DMS53 (cell line): ENCODE data around the gene TRH.
A peak's percentile ranks its signal among the peaks of the same experiment; 100 is the strongest.

Experiments used
- DNase-seq: peaks from one replicate; lab custom pipeline; 2025; lab: John Stamatoyannopoulos, UW

The TRH gene, protein sequence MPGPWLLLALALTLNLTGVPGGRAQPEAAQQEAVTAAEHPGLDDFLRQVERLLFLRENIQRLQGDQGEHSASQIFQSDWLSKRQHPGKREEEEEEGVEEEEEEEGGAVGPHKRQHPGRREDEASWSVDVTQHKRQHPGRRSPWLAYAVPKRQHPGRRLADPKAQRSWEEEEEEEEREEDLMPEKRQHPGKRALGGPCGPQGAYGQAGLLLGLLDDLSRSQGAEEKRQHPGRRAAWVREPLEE

DNA sequence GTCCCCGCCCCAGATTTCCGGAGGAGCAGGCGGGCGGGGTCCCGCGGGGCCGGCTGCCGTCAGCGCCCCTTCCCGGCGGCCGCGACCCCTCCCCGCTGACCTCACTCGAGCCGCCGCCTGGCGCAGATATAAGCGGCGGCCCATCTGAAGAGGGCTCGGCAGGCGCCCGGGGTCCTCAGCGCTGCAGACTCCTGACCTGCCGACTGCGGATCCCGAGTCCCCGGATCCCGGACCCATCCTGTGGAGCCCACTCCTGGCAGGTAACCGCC, at the start of gene TRH:
TRH (plus strand) TSS at position 157 of the 269 bp plus-strand sequence. CDS start 1,097 bp downstream, outside the sequence.
- DNase-seq, result no peak

DNA sequence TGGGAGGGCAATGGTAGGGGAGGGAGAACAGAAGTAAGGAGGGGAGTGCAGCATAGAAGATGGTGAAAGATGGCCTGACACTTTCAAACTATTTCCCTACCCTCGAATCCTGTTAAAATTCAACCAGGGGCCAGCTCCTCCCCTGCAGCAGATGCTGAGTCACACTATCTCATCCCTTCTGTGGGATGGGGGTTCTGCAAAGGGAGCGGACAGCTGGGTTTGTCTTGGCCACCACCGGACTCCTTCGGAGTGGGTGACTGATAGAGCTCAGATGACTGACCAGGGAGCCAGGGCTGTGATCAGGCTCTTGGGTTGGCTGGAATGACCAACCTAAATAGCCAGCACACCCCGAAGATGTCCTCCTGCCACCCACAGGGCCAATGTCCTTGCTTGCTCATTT, 47.4 kb upstream of the TRH start:
- DNase-seq, result peak; percentile 56

DNA sequence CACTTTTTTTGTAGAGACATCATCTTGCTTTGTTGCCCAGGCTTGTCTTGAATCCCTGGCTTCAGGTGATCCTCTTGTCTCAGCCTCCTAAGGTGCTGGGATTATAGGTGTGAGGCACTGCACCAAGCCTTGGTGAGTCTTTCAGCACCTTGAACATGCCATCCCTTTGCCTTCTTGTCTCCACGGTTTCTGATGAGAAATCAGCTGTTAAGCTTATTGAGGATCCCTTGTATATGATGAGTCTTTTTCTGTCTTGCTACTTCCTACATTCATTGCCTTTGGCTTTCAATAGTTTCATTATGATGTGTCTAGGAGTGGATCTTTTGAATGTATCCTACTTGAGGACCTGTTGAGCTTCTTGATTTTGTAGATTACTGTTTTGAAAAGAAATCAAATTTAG, 45.1 kb upstream of the TRH start:
- no peak for DNase-seq

DNA sequence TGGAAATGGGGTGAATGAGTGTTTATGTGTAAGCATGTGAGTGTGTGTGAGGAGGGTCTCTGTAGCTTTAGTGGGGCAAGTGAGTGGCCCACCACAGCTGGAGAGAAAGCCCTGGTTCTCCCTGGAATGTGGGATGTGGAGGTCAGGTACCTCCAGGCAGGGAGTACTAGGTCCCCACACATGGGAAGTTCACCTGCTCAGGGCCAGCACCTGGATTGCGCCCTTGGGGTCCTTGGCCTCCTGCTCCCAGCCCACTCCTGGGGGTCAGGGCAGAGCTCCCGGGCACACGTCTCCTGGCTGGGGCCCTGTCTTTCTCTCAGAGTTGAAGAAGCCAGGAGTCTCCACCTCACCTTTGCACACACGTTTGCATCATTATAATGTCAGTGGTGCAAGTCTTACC, 41.0 kb upstream of the TRH start:
- DNase-seq, result no peak

DNA sequence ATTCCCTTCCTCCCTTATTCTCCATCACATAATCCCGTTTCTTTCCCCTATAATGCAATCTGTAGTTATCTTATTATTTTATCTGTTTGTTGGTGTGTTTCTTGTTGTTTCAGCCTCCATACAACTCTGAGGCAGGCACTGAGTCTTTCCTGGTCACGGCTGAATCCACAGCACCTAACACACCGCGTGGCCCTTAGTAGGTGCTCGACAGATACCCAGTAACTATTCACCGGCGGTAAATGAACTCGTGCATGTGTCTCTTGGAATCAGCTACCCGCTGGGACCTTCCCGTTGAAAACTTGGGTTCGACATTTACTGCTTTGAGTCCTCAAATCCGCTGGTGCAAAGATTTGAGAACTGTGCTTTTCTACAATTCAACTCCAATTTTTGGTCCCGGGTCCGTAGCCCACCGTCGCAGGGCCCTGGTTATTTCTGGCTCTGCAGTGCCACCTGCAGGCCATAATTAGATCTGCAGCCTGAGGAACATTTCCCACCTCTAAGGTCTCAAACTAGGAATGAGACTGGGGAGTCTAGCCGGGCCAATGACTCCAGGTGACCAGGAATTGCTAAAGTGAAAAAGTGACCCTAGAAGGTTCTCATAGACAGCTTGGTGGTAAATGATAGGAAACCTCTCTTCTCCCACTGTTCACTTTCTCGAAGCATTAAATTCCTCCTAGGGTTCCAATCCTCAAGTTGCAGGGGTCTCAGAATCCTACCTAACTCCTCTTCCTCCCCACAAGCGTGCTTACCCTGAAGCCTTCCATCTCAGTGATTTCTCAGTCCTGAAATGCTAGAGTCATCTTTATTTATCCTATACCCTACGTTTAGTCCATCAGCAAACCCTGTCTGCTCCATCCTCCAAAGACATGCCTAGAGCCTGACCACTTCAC, 40.0 kb upstream of the TRH start:
- DNase-seq, result peak; percentile 47

DNA sequence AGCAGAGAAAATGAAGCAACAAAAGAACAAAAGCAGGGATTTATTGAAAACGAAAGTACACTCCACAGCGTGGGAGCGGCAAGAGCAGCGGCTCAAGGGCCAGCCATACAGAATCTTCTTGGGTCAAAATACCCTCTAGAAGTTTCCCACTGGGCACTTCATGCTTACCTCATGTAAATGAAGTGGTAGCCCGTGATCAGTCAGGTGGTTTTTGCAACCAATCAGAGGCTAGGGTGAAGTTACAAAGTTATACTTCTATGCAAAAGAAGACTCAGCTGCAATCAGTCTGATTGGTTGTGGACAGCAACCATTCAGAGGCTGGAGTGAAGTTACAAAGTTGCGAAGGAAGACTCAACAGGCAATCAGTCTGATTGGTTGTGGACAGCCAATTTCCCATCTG, 37.8 kb upstream of the TRH start:
- peak; percentile 76 for DNase-seq

DNA sequence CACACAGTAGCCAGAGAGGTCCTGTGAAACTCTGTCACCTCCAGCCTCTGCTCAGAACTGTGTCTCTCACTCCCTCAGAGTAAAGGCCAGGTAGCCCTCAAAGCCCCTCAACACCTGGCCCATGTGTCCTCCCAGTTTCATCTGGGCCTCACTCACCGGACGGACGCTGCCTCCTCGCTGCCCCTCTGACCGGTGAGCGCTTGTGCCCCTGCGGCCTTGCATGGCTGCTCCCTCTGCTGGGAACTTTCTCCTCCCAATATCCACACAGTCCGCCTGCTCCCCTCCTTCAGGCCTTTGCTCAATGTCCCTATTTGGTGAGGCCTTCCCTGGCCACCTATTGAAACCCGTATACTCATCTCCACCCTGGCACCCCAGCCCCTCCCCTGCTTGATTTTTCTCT, 36.8 kb upstream of the TRH start:
- DNase-seq, result no peak

DNA sequence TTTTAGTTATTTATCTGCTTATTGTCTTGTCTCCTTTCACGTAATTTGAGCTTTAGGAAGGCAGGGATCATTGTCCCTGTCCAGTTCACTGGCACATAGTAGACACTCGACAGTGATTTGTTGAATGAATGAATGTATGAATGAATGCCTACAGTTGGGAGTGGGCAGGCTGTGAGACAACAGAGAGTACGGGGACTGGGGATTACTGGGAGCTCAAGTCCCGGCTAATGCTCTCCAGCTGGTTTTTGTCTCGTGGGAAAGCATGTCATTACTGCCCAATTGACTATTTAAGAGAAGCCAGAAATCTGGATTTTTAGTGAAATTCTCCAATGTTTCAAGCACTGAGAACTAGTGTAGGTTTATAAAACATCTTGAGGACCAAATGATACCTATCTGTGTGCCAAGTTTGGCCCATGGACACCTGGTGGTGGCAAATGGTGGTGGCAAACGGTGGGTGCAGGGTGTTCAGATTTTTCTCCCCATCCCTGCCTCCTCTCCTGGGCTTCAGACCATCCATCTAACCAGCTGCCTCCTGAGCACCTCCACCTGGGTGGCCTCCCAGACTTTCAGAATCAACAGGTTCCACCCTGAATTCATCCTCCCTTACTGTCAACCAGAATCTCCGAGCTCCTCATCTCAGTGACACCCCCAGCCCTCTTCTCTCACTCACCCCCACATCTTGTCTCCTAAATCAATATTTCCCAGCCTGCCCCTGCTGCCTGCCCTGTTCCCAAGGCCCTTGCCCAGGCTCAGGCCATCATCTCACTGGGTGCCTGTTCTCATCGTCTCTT, 36.2 kb upstream of the TRH start:
- DNase-seq, result peak; percentile 10

DNA sequence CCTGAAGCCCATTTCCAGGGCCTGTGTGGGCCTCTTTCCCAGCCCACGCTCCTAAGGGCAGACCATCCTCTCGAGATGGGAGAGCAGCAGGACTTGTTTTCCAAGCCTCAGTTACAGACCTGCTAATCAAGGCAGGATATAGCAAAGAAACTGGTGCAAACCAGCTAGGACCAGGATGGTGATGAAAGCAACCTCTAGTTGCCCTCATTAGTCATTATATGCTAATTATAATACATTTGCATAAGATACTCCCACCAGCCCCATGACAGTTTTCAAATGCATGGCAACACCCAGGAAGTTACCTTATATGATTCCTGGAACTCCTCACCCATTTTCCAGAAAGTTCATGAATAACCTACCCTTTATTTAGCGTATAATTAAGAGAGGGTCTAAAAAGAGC, 34.4 kb upstream of the TRH start:
- no peak for DNase-seq

DNA sequence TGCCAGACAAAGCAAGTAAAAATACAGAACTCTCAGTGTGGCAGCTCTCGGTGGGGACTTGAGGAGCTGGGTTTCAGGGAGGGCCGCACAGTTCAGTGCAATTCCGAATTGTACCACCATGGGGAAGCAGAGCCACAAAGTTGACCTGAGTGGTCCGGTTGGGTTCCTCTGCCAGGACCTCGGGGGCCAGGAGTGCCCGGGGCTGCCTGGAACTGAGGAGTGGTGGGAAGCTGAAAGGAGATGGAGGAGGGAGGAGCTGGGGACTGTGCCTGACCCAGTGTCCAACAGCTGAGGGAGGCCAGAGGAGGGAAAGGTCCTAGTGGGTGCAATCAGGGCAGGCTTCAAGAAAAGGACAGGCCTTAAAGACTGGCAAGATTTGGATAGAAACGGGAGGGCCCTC, 32.2 kb upstream of the TRH start:
- DNase-seq, result peak; percentile 73

DNA sequence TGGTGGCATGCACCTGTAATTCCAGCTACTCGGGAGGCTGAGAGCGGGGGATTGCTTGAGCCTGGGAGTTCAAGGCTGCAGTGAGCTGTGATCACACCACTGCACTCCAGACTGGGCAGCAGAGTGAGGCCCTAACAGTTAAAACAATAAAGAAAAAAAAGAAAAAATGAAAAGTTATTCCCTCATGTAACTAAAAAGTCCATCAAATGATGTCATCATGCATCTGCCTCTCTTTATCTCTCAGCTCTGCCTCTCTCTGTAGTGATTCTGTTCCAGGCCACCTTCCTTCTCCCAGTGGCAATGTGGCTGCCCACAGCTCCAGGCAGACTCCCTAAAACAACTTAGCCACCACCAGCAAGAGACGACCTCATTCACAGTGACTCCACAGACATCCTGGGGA, 31.5 kb upstream of the TRH start:
- DNase-seq, result no peak

DNA sequence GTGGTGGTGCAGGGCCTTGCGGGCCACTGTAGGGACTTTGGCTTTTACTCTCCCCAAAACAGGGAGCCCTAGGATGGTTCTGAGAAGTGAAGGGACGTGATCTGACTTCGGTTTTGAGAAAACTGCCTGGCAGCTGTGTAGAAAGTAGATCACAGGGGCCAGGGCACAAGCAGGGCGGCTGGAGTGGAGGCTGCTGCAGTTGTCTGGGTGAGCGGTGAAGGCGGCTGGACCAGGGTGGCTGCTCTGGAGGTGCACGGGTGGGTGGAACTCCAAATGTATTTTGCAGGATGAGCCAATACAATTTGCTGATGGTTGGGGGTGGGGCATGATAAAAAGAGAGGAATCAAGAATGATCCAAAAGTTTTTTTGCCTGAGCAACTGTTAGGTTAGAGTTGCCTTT, 29.8 kb upstream of the TRH start:
- no peak for DNase-seq

DNA sequence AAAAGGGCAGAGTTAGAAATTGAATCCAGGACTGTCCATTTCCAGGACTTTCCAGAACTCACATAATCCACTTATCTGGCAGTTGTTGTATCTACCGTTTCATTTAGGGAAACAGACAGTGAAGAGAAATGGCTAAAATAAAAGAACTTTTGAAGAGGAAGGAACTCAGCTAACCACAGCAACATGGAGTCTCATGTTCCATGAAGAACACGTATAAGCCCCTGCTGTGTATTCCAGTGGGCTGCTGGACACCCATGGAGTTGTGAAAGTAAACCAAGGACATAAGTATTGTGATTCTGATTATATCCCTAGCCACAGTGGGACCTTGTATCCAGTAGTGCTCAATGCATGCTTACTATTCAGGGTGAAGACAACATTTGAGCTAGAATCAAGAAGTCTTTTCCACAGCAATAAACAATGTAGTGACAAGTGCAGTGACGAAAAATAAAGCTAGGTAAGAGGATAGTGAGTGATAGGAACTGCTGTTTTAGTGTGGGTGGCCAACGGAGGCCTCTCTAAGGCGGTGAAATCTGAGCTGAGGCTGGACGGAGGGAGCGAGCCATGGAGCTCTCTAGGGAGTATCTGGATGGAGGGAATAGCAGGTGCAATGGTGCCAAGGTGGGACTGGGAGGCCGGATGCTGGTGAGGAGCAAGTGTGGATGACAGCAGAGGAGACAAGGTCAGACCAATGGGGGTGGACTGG, 26.8 kb upstream of the TRH start:
- DNase-seq, result no peak

DNA sequence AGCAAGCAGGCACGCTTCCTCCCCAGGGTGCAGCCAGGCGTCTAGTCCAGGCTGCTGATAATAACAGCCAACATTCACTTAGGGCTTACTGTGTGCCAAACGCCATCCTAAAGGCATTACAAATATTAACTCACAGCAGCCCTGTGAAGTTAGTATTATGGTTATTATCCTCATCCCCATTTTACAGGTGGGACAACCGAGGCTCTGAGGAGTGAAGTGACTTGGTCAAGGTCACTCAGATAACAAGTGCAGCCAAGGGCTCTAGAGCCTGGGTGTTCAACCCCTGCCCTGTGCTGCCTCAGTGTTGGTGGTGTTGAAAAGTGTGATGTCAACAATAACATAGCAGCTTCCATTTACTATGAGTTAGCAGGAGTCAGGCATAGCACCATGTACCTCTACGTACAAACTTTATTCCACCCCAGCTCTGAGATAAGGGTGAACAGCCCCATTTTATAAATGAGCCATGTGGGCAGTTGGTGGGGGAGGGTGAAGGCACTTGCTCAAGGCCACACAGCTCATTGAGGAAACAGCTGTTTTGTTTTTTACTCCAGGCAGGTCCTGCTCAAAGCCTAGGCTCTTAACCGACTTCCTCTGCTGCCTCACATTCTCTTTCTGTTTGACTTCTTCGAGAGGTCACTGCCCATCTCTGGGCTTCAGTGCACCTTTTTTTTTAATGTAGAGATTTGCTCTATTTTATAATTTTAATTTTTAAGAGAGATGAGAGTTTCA, 24.0 kb upstream of the TRH start:
- no peak for DNase-seq

DNA sequence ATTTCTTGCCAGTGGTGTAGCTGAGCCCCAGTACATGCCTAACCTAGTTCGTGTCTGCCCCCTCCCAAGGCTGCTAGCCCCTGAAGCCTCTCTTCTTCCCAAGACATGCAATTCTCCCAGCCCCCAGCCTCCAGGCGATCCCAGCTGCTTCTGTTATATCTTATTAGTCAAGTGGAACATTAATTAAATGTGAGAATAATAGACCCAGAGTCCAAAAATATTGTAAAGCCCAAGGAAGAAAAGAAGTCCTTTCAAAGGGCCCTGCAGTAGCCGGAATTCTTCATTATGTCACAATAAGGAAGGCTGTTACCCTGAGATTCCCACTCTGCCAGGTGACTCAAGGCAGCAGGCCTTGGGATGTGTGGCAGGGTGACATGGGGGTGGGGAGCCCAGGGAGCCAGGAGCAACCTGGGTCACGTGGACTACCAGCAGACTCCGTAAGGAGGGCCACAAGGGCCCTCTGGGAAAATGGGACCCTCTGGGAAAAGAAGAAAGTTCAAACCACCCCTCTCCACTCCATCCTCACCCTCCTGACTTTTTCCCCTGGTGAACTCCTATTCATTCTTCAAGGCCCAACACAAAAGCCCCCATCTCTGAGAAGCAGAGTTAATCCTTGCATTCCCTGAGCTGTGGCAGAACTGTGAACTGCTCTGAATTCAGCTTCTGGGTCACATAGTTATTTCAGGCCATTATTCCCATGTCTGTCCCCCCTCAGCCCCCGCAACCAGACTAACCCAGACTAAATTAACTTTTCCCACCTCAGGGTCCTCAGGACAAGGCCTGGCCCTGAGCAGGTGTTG, 21.8 kb upstream of the TRH start:
- DNase-seq, result no peak

DNA sequence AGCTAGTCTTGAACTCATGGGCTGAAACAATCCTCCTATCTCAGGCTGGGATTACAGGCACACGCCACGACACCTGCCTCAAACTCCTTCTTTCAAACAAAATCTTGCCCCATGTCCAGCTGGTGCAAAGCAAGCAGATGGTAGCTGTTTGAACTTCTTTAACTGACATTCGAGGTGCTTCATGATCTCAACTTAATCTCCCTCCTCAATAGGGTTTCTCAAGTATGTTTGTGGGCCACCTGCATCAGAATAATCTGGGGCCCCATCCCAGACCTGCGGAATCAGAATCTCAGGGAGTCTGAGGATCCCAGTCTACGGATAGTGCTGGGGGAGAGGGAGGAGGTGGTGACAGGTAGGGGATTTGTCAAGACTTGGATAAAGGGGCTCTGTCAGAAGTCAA, 20.9 kb upstream of the TRH start:
- no peak for DNase-seq

DNA sequence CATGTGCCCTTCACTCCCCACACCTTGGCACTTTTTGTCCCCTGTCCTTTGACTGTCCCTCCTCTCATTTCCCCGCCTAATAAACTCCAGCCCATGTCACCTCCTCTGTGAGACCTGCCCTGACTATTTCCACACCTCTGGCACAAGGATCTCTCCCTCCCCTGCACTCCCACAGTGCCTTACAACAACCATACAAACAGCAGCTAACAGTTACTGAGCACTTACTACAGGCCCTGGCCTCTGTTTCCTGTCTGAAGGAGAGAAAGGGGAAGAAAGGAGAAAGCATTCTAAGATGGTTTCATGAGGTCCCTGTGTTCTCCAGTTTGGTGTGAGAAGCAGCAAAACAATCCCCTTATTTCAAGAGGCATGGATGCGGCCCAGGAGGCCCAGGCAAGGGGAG, 20.0 kb upstream of the TRH start:
- DNase-seq, result no peak

DNA sequence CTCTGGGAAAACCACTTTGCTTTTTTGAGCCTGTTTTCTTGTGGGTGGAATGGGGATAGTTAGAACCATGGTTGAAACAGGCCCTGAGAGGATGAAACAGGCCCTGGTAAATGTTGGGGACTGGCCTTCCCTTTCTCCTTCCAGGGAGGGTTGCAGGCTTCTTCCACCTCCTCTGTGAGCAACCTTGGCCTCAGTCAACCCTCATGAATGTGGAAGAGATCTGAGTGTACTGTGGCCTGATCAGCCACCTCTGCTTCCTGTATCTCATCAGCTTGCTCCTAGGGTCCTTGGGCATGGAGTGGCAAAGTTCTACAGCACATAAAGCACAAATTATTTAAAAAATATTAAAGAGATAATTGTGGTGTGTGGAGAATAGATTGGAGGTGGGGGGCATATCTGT, 17.6 kb upstream of the TRH start:
- no peak for DNase-seq

DNA sequence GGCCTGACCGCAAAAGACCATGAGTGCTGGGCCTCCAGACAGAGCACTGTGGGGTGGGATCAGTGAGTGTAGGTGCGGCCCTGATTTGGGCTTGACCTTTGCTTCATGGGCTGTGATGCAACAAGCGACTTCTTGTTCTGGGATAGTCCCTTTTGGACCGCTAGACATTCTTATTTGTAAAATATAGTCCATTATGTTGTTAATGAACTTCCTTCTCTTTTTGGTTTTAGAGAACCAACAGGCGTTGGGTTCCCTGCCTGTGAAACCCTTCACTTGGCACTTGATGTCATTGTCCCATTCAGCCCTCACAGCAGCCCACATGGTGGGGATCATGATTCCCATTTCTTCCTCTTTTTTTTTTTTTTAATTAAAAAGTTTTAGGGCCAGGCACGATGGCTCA, 15.8 kb upstream of the TRH start:
- DNase-seq, result no peak

DNA sequence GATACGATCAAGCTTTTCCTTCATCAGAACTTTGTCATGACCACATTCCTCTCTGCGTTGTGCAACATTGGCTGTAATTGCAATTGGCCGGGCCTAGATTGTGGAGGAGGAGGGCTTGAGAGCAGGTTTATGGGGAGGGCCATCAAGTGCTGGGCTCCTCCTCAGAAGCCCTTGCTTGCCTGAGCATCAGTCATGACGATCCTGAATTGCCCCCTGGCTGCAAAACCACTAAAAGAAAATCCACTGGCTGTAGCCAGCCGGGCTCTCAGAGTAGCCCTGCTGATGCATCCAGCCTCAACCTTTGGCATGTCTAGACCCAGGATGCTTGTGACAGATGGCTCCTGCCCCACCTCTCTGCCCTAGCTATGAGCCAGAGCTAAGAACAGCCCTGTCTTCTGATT, 13.4 kb upstream of the TRH start:
- DNase-seq, result no peak

DNA sequence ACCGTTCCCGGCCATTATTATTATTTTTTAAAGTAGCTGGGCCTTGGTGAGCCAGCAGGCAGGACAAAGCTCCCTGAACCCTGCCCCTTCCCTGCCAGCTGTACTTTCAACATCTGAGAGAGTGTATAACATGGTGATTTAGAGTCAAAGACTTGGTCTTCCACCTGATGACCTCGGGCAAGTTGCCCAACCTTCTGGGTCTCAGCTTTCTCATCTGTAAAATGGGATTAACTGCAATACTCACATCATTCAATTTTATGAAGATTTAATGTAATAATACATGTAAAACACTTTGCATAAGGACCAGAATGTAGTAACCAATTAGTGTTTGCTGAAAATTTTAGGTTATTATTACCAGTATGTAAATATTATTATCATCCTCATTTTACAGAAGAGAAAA, 11.9 kb upstream of the TRH start:
- DNase-seq, result no peak
